ENCODE results near the gene NCAN. TPM values are rescaled to one million over a fixed set of nuclear protein-coding genes. Genes with fewer than 3 reads are reported as not detected.

NCAN gene
- total and polyA plus RNA-seq, 2 of the 8 experiments (the other 6 are each of a cell fraction or from before 2014, with no cell fraction given): 2.7 TPM

DNA sequence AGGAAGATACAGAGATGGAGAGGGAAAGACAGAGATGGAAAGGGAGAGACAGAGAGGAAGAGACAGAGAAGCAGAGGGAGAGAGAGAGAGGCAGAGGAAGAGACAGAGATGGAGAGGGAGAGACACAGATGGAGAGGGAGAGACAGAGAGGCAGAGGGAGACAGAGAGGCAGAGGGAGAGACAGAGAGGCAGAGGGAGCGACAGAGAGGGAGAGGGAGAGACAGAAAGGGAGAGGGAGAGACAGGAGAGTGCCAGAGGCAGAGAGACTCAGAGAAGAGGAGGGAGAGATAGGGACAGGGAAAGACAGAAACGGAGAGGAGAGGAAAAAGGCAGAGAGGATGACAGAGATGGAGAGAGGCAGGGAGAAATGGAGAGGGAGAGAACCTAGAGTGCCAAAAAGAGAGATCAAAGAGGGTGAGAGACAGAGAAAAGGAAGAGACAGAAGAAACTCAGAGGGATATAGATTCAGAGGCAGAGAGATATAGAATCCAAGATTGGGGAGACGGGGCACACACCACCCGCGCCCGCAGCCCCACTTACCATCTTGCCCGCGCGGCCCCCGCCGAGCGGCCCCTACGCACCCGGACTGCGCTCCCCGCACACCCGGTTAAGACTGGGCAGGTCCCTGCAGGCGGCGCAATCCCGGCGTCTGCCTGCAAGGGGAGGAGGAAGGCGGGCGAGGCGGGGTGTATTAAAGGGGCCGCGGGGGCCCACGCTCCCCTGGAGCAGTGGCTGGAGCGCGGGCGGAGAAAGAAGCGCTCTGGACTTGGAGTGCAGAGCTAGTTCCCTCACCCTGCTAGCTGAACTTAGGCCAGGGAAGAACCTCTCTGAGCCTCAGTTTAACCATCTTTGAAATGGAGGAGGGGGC lies 50.7 kb downstream of the NCAN start:
- Histone ChIP-seq H3K23ac (ENCODE audit: insufficient read length) (no peak overlapping the region), H3K9me3 (ENCODE audit: insufficient read depth in 2 of 2, low read depth in 1 of 2, low read length in 1 of 2) (no peaks in the 10 kb centered on the region), H2AK5ac (ENCODE audit: low read depth, low read length) (no peak overlapping the region), H4K5ac (ENCODE audit: insufficient read length, low read depth, low read length) (no peak overlapping the region), H2BK120ac (replicated peaks; ENCODE audit: low read depth, low read length) (no peak overlapping the region), H2BK12ac (ENCODE audit: low read depth, low read length) (peak overlapping the region; percentile 80; the same call in 1 of the 2 replicates), H3K4me3 (ENCODE audit: extremely low read depth in 1 of 4, insufficient read depth in 2 of 4, low read depth in 3 of 4, low read length in 4 of 4) (peak overlapping the region; percentile 34 to 88 (median 50)), H3K9ac (replicated peaks in 1 of 4; ENCODE audit: extremely low read depth in 1 of 4, low read depth in 3 of 4, low read length in 3 of 4) (no peak overlapping the region; a peak in 1 of 7 replicates), H4K20me1 (replicated peaks in 1 of 2; ENCODE audit: control insufficient read depth in 1 of 2, insufficient read depth in 2 of 2, low read length in 2 of 2) (no peaks in the 10 kb centered on the region), H3K36me3 (ENCODE audit: control insufficient read depth in 2 of 4, insufficient read depth in 4 of 4, low read length in 3 of 4) (peaks cover 0 to 10% (median 0%) of the 10 kb centered on the region in 4 experiments; a peak in 1 of 8 replicates), H2BK20ac (ENCODE audit: low read length) (peak overlapping the region; percentile 61; the same call in 1 of the 2 replicates), H2BK15ac (ENCODE audit: low read length) (peak overlapping the region; percentile 92; the same call in 1 of the 2 replicates), H3K56ac (replicated peaks; ENCODE audit: insufficient read length, low read depth, low read length) (no peak overlapping the region), H3K4me2 (ENCODE audit: insufficient read depth in 1 of 2, low read depth in 2 of 2, low read length in 2 of 2) (peak overlapping the region; percentile 99 to 100), H3K14ac (ENCODE audit: insufficient read length) (no peak overlapping the region), H4K8ac (ENCODE audit: extremely low read depth, insufficient read depth, low read length) (no peak overlapping the region), H3K27me3 (replicated peaks in 1 of 4; ENCODE audit: control insufficient read depth in 3 of 4, extremely low read depth in 1 of 4, insufficient read depth in 3 of 4, low read length in 3 of 4) (peaks cover 3 to 23% (median 15%) of the 10 kb centered on the region in 4 experiments), H3K23me2 (ENCODE audit: low read depth, low read length) (peaks cover 21% of the 10 kb centered on the region; the same call in 1 of the 2 replicates), H3K27ac (ENCODE audit: low read depth, low read length) (no peak overlapping the region), H3K18ac (ENCODE audit: extremely low read depth, low read length) (no peak overlapping the region), H4K91ac (replicated peaks; ENCODE audit: insufficient read length, low read length) (no peak overlapping the region), H2BK5ac (ENCODE audit: low read depth, low read length) (no peak overlapping the region; the same call in 1 of the 2 replicates), H3K4me1 (replicated peaks in 1 of 4; ENCODE audit: control insufficient read depth in 3 of 4, insufficient read depth in 4 of 4, low read length in 3 of 4) (peaks cover 0 to 17% (median 10%) of the 10 kb centered on the region in 4 experiments; a peak in 6 of 7 replicates), H3K79me1 (ENCODE audit: low read depth, low read length) (peaks cover 6% of the 10 kb centered on the region), H3K4ac (replicated peaks; ENCODE audit: insufficient read length, low read depth, low read length) (no peak overlapping the region), H3K79me2 (ENCODE audit: control insufficient read depth in 1 of 2, insufficient read depth in 2 of 2, low read length in 2 of 2) (no peaks in the 10 kb centered on the region), H2AFZ (ENCODE audit: low read length) (peak overlapping the region; percentile 91)
- ChIA-PET POLR2A (ENCODE audit: partially characterized antibody) (interaction anchor here (0.8 to 1.6 kb wide), 2 partner anchors 13 to 70 kb away, joined by 4 read pairs; partner anchors contain the start of genes BORCS8 and RFXANK), CTCF (ENCODE audit: partially characterized antibody) (interaction anchor here (0.6 to 1.2 kb wide), 3 partner anchors 9 to 80 kb away, joined by 3 read pairs; no protein-coding TSS in a partner anchor)
- WGBS, 2 experiments (ENCODE audit: extremely low coverage in 1 of 2, insufficient coverage in 1 of 2, insufficient read length in 1 of 2, insufficient replicate concordance in 2 of 2, low coverage in 1 of 2, low lambda C conversion rate in 2 of 2, missing lambda C conversion rate in 1 of 2): 3% methylated on average over 22 of the region's 31 CpGs; no CpG with 5 or more reads in 1 of the 2 experiments
- no peak for FAIRE-seq
- peak in 1 of 2 experiments; percentile 74 for DNase-seq (ENCODE audit: low read depth in 1 of 2, low spot score in 2 of 2)
- no peak for TF ChIP-seq TAF7 (optimal IDR thresholded peaks at IDR 0.05; ENCODE audit: borderline replicate concordance, low read depth, low read length)
- no peak for TF ChIP-seq POLR2A (IDR thresholded peaks at IDR 0.05; ENCODE audit: control extremely low read depth in 1 of 2, low read depth in 2 of 2, low read length in 2 of 2)
- TF ChIP-seq BRCA1 (IDR thresholded peaks at IDR 0.05; ENCODE audit: low read depth, low read length): no peak
- TF ChIP-seq GABPA (IDR thresholded peaks at IDR 0.05; ENCODE audit: borderline replicate concordance, insufficient read depth, low read length): no peak
- no peak for TF ChIP-seq GTF2F1 (IDR thresholded peaks at IDR 0.05; ENCODE audit: borderline replicate concordance, low read depth, low read length)
- TF ChIP-seq, protein P1, sequence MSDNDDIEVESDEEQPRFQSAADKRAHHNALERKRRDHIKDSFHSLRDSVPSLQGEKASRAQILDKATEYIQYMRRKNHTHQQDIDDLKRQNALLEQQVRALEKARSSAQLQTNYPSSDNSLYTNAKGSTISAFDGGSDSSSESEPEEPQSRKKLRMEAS (IDR thresholded peaks at IDR 0.05): no peak
- 0 out of 2 replicates have a peak, but pooled peaks have one; percentile 9 for TF ChIP-seq SUZ12 (IDR thresholded peaks at IDR 0.05; ENCODE audit: low read length)
- TF ChIP-seq MAFK (IDR thresholded peaks at IDR 0.05; ENCODE audit: low read depth, low read length): no peak
- no peak for TF ChIP-seq POLR2AphosphoS5 (IDR thresholded peaks at IDR 0.05; ENCODE audit: low read depth, low read length)
- TF ChIP-seq KDM4A (IDR thresholded peaks at IDR 0.05; ENCODE audit: low read depth, low read length, severe bottlenecking): peak; percentile 40
- no peak for TF ChIP-seq TEAD4 (IDR thresholded peaks at IDR 0.05; ENCODE audit: low read depth, low read length)
